ENCODE results near the gene NPM3.
"Not testable (repeated sequence)": the region's sequence is repeated elsewhere in the genome, so short reads cannot be mapped to it uniquely, and the experiment has no call there.

Gene NPM3

GRCh38 chr10:101814466-101815071 lies 31.3 kb upstream of the NPM3 start:
- no peak for DNase-seq (ENCODE audit: low read depth)
- H3K4me3 ChIP-seq (ENCODE audit: low read depth, low read length) = peak overlapping the region; percentile 86

DNA sequence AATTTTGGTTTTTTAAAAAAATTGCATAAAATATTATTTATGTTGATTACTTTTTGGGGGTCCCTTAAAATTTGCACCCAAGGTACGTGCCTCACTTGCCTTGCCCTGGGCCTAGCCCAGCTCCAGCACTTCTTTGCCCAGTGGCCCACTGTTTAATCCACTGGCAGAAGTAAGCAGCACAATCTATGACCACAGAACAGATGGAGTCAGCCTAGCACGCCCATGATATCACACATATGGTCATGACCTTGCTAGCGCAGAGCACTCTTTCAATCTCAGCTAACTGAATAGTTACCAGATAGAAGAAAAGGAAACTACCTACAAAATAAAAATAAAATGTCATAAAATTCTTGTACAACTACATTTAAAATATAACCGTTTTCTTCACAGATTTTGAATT lies 29.4 kb upstream of the NPM3 start:
- no peak overlapping the region for H3K4me3 ChIP-seq (ENCODE audit: low read depth, low read length)
- DNase-seq (ENCODE audit: low read depth) = no peak

DNA sequence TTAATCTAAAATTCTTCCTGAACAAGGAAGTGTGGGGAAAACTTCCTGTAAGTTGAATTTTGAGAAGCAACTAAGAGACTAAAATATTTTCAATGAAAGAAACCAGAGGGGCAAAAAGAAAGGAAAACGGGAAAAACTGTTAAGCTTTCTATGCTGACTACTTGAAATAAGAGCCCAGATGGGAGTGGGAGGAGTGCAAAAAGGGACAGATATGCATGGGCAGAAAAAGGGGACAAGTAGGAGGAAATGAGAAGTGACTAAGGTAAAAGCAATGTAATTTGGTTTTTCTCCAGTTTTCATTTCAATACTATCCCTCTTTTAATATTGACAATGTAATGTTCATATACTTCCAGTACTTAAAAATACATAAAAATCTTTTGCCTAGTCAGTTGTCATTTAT lies 23.9 kb upstream of the NPM3 start:
- H3K4me3 ChIP-seq (ENCODE audit: low read depth, low read length) = no peak overlapping the region
- DNase-seq (ENCODE audit: low read depth) = no peak

DNA sequence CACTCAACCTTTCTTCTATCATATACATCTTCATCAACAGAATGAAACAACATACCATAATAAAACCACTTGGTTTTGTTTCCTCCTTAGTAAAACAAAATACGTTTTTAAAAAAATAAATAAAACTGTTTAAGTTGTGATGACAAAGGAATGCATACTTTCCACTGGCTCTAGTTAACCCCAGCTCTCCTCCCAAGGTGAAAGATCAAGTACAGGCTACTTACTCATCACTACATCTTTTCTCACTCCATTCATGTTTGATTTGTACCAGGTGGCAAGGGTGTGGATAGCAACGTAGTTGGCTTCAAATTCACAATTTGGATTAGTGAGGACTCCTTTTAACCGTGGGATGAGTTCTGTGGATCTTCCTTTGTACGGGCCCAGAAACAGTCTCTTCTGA lies 20.3 kb upstream of the NPM3 start:
- H3K4me3 ChIP-seq (ENCODE audit: low read depth, low read length) = no peak overlapping the region
- no peak for DNase-seq (ENCODE audit: low read depth)

- DNase-seq (ENCODE audit: low read depth) = no peak
- no peak overlapping the region for H3K4me3 ChIP-seq (ENCODE audit: low read depth, low read length)
These were observed 14.3 kb upstream of the NPM3 start for GRCh38 chr10:101797403-101798059.

DNA sequence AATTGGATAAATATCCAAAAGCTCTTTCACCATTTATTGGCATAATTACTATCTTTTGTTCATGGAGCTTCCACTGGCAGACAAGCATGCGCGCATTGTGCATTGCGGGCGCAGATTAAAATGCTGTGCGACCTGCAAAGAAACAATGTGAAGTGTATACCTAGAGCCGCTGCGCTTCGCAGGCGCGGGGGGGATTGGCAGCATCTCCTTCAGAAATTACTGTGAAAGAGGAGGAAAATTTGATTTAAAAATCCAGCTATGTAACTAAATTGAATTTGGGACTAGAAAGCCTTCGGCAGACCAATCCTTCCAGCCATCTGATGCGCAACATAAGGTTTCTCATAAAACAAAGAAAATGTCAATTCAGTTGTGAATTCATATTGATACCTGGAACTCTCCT lies 10.3 kb upstream of the NPM3 start:
- no peak for DNase-seq (ENCODE audit: low read depth)
- H3K4me3 ChIP-seq (ENCODE audit: low read depth, low read length) = no peak overlapping the region

- no peak for DNase-seq (ENCODE audit: low read depth)
- H3K4me3 ChIP-seq (ENCODE audit: low read depth, low read length) = no peak overlapping the region
These were observed 6.4 kb upstream of the NPM3 start for GRCh38 chr10:101789686-101790085.

- not testable (repeated sequence) for DNase-seq (ENCODE audit: low read depth)
These were observed 6.0 kb upstream of the NPM3 start for GRCh38 chr10:101789231-101789630.

DNA sequence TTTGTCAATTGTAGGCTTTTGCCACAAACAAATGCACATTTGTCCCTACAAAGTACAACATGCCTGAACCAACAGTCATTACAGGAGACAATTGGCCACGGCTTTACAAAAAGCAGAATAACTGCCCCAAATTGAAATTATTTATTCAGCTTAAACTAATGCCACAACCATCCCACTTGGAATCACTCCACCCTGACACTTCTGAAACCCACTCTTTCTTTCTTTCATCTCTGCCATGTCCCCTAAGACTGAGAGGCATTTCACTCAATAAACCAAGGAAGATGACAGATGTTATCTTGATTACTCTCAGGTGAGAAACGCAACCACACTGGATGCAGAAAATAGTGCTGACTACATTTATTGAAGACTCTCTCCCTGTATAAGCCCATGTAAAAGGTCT lies 2.6 kb upstream of the NPM3 start:
- no peak for DNase-seq (ENCODE audit: low read depth)
- no peak overlapping the region for H3K4me3 ChIP-seq (ENCODE audit: low read depth, low read length)

More at GRCh38 chr10:101789231-101789630, 6.0 kb upstream of the NPM3 start:
- H3K4me3 ChIP-seq (ENCODE audit: low read depth, low read length) = not testable (repeated sequence)

- H3K4me3 ChIP-seq (ENCODE audit: low read depth, low read length) = no peak overlapping the region
- no peak for DNase-seq (ENCODE audit: low read depth)
These were observed 1.3 kb upstream of the NPM3 start for GRCh38 chr10:101784558-101784957.

DNA sequence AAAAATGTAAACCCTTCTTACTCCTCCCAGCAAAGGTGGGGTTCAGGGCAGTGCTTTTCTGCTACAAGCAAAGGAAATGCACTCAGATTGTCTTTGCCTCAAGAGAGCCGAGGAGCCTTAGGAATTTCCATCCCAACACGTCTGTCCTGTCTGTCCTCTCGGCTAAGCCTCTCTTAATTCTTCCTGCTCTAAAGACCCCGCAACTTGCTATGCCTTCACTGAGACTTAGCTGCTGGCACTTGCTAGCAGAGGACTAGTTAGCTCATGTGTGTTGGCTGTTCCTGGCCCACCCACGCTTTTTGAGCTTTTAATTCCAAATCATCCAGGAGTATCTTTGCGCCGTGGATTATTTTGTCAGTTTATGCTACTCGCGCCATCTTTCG lies 481 bp upstream of the NPM3 start:
- DNase-seq (ENCODE audit: low read depth) = no peak
- peak overlapping the region; percentile 85 for H3K4me3 ChIP-seq (ENCODE audit: low read depth, low read length)

GRCh38 chr10:101781984-101782810 lies 1.0 kb downstream of the NPM3 start:
- peak overlapping the region; percentile 85 for H3K4me3 ChIP-seq (ENCODE audit: low read depth, low read length)
- DNase-seq (ENCODE audit: low read depth) = no peak

GRCh38 chr10:101781655-101781983 lies 1.6 kb downstream of the NPM3 start:
- DNase-seq (ENCODE audit: low read depth) = no peak
- H3K4me3 ChIP-seq (ENCODE audit: low read depth, low read length) = no peak overlapping the region

GRCh38 chr10:101780818-101781654 lies 2.2 kb downstream of the NPM3 start:
- DNase-seq (ENCODE audit: low read depth) = no peak
- no peak overlapping the region for H3K4me3 ChIP-seq (ENCODE audit: low read depth, low read length)

DNA sequence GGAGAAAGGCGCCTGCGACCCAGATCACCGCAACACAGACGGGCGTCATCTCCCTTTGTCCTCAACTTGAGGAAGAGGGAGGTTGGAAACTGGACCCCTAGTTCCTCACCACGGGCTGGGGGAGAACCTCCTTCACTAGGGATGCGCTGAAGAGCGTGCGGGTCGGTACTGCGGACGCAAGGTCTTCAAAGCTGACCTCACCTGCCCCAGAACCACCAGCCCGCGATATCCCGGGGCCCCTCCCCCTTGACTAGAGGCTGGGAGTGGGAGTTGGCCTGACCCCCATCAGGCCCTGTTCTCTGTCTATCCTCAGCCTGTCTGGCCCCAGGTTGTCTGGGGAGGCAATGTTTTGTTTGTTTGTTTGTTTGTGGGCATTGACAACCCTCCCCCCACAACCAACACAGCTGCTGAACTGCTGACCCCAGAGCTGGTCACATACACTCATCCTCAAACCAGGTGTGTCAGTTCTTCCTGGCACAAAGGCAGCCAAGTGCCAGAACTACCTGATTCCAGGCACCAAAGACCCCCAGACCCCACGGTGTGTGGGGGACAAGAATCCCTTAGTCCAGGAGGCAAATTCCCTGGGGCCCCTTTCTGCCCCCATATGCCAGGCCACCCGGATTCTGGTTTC lies 2.9 kb downstream of the NPM3 start:
- no peak for DNase-seq (ENCODE audit: low read depth)
- no peak overlapping the region for H3K4me3 ChIP-seq (ENCODE audit: low read depth, low read length)

DNA sequence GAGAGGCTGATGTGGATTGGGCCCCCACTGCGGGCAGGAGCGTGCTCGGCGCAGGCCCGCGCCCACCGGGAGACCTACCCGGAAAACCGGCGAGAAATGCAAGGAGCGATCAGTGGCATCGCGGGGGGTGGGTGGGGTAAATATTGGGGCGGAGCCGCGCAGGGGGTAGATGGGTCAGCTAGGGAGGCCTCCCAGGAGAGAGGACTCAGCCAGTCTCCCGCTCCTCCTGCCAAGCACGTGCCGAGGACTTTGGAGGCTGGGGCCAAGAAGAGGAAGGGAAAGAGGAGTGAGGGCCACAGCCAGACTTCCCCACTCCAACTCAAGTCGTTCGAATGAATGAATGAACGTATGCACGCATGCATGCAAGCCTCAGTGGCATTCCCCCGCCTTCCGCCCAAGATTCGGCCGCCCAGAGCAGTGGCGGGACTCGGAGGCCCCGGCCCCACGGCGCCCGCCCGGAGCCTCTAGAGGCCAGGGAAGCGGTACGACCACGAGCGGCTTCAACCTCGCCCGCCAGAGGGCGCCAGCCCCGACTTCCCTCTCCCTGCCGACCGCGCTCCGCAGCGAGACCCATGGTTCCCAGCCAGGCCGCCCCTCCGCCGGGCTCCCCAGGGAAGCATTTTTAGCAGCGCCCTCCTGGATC lies 3.6 kb downstream of the NPM3 start:
- peak overlapping the region; percentile 5 for H3K4me3 ChIP-seq (ENCODE audit: low read depth, low read length)
- DNase-seq (ENCODE audit: low read depth) = no peak

DNA sequence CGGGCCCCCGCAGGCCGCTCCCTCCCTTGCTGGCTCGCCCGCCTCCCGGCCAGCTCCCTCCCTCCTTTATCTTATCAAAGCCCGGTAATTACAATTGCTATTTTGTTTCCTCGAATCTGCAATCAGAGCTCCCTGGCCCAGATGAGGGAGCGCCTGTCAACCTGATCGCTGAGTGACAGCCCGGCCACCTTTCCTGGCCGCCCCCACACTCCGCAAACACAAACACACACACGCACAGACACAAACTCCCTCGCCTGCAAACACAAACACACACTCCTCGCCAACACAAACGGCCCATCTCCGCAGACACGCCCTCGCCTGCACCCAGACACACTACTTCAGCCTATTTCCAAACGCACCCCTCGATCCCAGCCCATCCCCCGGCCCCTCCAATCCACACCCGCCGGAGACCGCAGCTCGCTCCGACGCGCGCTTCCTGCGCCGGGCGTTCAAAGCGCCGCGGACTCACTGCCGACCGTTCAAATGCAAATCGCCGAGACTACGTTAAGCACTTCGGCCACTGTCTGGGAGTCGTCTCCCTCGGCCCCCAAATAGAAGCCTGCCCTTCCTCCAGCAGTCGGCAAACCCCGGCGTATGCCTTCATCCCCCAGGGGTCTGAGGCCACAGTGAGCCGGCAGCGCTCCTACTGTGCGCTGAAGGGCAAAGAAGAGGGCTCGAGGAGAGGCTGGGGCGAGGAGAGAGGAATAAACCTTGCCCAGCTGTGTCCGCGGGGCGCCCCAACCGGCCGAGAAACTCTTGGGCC lies 4.3 kb downstream of the NPM3 start:
- no peak for DNase-seq (ENCODE audit: low read depth)
- H3K4me3 ChIP-seq (ENCODE audit: low read depth, low read length) = no peak overlapping the region

DNA sequence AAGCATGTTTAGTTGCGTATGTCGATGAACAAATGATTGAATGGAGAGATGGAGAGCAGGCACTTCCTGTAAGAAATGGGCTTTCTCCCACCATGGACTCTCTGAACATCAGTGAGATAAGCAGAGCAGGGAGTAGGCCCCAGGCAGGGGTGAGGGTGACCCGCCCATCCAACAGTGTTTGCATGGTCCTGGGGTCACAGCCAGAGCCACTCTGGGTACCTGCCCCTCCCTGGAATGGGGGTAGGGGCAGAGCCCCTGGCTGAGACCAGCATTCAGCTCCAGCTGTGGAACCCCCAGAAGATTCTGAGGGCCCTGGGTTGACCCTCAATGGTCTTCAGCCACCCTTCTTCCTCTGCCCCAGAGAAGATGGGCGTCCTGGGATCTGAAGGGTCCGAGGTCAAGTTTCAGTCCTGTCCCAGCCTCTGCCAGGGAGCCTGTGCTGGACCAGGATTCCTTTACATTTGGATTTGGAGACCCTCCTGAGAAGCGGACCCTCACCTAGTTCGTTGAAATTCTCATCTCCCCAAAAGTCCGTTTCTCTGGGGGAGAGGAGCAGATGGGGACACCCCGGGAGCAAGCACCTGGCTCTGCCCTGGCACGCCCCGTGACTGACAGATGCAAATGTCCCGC lies 5.0 kb downstream of the NPM3 start:
- no peak overlapping the region for H3K4me3 ChIP-seq (ENCODE audit: low read depth, low read length)
- DNase-seq (ENCODE audit: low read depth) = no peak
